HG03432 (cell line): Measurements from ENCODE around the gene THSD4.
"Not testable (repeated sequence)": the region's sequence is repeated elsewhere in the genome, so short reads cannot be mapped to it uniquely, and the experiment has no call there.

Experiments used
- ATAC-seq: cut with Tn5 transposase; IDR thresholded peaks from one replicate; pipeline ENCODE4 v1.9.1; 2021; ENCODE audit warnings: mild to moderate bottlenecking, moderate library complexity; ENCODE audit not compliant: unreplicated experiment

Gene THSD4

GRCh38 chr15:71319424-71319823 is 204.2 kb downstream of the THSD4 start:
- not testable (repeated sequence) for ATAC-seq

GRCh38 chr15:71319935-71320334 is 204.7 kb downstream of the THSD4 start:
- ATAC-seq, result no peak

GRCh38 chr15:71323082-71323481 is 207.8 kb downstream of the THSD4 start:
- ATAC-seq, result no peak

- no peak for ATAC-seq
These were observed 208.3 kb downstream of the THSD4 start for GRCh38 chr15:71323584-71323983.

- ATAC-seq, result no peak
These were observed 210.2 kb downstream of the THSD4 start for GRCh38 chr15:71325481-71325880.

- ATAC-seq, result no peak
These were observed 213.2 kb downstream of the THSD4 start for GRCh38 chr15:71328453-71328852.

GRCh38 chr15:71329041-71329440 is 213.8 kb downstream of the THSD4 start:
- no peak for ATAC-seq

- no peak for ATAC-seq
These were observed 214.4 kb downstream of the THSD4 start for GRCh38 chr15:71329497-71330260.

- no peak for ATAC-seq
These were observed 215.4 kb downstream of the THSD4 start for GRCh38 chr15:71330638-71331162.

GRCh38 chr15:71331173-71331572 is 215.9 kb downstream of the THSD4 start:
- ATAC-seq, result no peak

- no peak for ATAC-seq
These were observed 217.2 kb downstream of the THSD4 start for GRCh38 chr15:71332431-71333004.

- no peak for ATAC-seq
These were observed 217.9 kb downstream of the THSD4 start for GRCh38 chr15:71333136-71333700.

GRCh38 chr15:71333839-71334238 is 218.6 kb downstream of the THSD4 start:
- ATAC-seq, result no peak

- no peak for ATAC-seq
These were observed 219.2 kb downstream of the THSD4 start for GRCh38 chr15:71334434-71334833.

GRCh38 chr15:71334873-71335272 is 219.6 kb downstream of the THSD4 start:
- no peak for ATAC-seq

- no peak for ATAC-seq
These were observed 220.3 kb downstream of the THSD4 start for GRCh38 chr15:71335591-71335990.

GRCh38 chr15:71336671-71337070 is 221.4 kb downstream of the THSD4 start:
- ATAC-seq, result no peak

GRCh38 chr15:71337197-71337845 is 222.1 kb downstream of the THSD4 start:
- no peak for ATAC-seq

GRCh38 chr15:71338265-71338664 is 223.0 kb downstream of the THSD4 start:
- no peak for ATAC-seq

- ATAC-seq, result no peak
These were observed 223.7 kb downstream of the THSD4 start for GRCh38 chr15:71338827-71339542.
